GM23248 (cell line): ENCODE data around the gene ZNF575. TPM values are rescaled to one million over a fixed set of nuclear protein-coding genes. Genes with fewer than 3 reads are reported as not detected.

Source experiments
- DNase-seq: peaks from one replicate; pipeline ENCODE4 v3.0.0-alpha.2; 2015
- H2AFZ ChIP-seq: fragments of 200-600 bp; sonication (generic); 2 replicates; pipeline ENCODE4 v1.6.1; 2016; ENCODE audit warnings: antibody characterized with exemption
- H3F3A ChIP-seq: fragments of 200-600 bp; sonication (generic); 2 replicates; pipeline ENCODE4 v1.6.1; 2016; ENCODE audit warnings: mild to moderate bottlenecking, antibody characterized with exemption, mixed run types; ENCODE audit not compliant: insufficient read depth
- H3K27ac ChIP-seq: fragments of 200-600 bp; sonication (generic); 2 replicates; pipeline ENCODE4 v1.5.1; 2016; ENCODE audit warnings: mild to moderate bottlenecking
- H3K27me3 ChIP-seq: fragments of 200-600 bp; sonication (generic); replicated peaks from 2 replicates; pipeline ENCODE4 v1.6.1; 2016; ENCODE audit warnings: mild to moderate bottlenecking; ENCODE audit not compliant: insufficient read depth
- H3K36me3 ChIP-seq: fragments of 200-600 bp; sonication (generic); 2 replicates; pipeline ENCODE4 v1.6.1; 2016; ENCODE audit warnings: low read depth, mild to moderate bottlenecking
- H3K4me1 ChIP-seq: fragments of 200-600 bp; sonication (generic); 2 replicates; pipeline ENCODE4 v1.6.1; 2016; ENCODE audit warnings: mild to moderate bottlenecking; ENCODE audit not compliant: insufficient read depth
- H3K4me2 ChIP-seq: fragments of 200-600 bp; sonication (generic); one replicate; pipeline ENCODE4 v1.6.1; 2016; ENCODE audit warnings: mild to moderate bottlenecking; ENCODE audit not compliant: unreplicated experiment
- H3K4me3 ChIP-seq: fragments of 200-600 bp; sonication (generic); 2 replicates; pipeline ENCODE4 v1.5.1; 2016; ENCODE audit warnings: mild to moderate bottlenecking
- H3K79me2 ChIP-seq: fragments of 200-600 bp; sonication (generic); 2 replicates; pipeline ENCODE4 v1.6.1; 2016; ENCODE audit warnings: mild to moderate bottlenecking; ENCODE audit not compliant: insufficient read depth
- H3K9ac ChIP-seq: fragments of 200-600 bp; sonication (generic); 2 replicates; pipeline ENCODE4 v1.6.1; 2016; ENCODE audit warnings: mild to moderate bottlenecking
- H3K9me2 ChIP-seq: fragments of 200-600 bp; sonication (generic); 2 replicates; pipeline ENCODE4 v1.6.1; 2016; ENCODE audit warnings: mixed run types, mild to moderate bottlenecking, moderate library complexity; ENCODE audit not compliant: insufficient read depth
- H3K9me3 ChIP-seq: fragments of 200-600 bp; sonication (generic); one replicate; pipeline ENCODE4 v1.6.1; 2017; ENCODE audit warnings: low read depth
- H4K20me1 ChIP-seq: fragments of 200-600 bp; sonication (generic); 2 replicates; pipeline ENCODE4 v1.6.0; 2016; ENCODE audit not compliant: insufficient read depth
- EZH2 ChIP-seq: fragments of 200-600 bp; sonication (generic); IDR thresholded peaks from 2 replicates; pipeline ENCODE4 v1.6.1; 2018; ENCODE audit warnings: antibody characterized with exemption, mild to moderate bottlenecking; ENCODE audit not compliant: insufficient read depth, poor library complexity, severe bottlenecking
- EZH2phosphoT487 ChIP-seq: fragments of 200-600 bp; sonication (generic); IDR thresholded peaks from 2 replicates; pipeline ENCODE4 v1.6.1; 2018; ENCODE audit warnings: antibody characterized with exemption, moderate library complexity, mild to moderate bottlenecking, low read depth; ENCODE audit not compliant: insufficient read depth
- whole genome bisulfite sequencing, 2 experiments: methylation state at CpG; one replicate each; pipeline ENCODE4 v1.1.6; 2015 to 2017; ENCODE audit warnings: low lambda C conversion rate in 2 of 2, low coverage in 1 of 2; ENCODE audit errors: missing lambda C conversion rate in 2 of 2; 5-methylcytosine and 5-hydroxymethylcytosine counted together
- in situ Hi-C: fragments of 300-500 bp; cut with MboI; formaldehyde crosslinking; loops from 2 replicates; pipeline ENCODE4 v1.15.0; 2020
- polyA plus RNA-seq: library from polyadenylated mRNA; unstranded; fragments of >200 nt; fragmentation: Nextera tagmentation; extraction: Ambion mirVana; gene quantifications from 2 replicates; pipeline ENCODE4 v1.2.1, GENCODE V29; 2016
- total RNA-seq: library from RNA; depleted of rRNA; stranded (reverse); fragments of >200 nt; shearing (Covaris generic); gene quantifications from 2 replicates; pipeline ENCODE4 v1.2.3, GENCODE V29; 2014

The ZNF575 gene
- total and polyA plus RNA-seq, 2 experiments from 2014 or later = 0.22 to 3.1 TPM

DNA sequence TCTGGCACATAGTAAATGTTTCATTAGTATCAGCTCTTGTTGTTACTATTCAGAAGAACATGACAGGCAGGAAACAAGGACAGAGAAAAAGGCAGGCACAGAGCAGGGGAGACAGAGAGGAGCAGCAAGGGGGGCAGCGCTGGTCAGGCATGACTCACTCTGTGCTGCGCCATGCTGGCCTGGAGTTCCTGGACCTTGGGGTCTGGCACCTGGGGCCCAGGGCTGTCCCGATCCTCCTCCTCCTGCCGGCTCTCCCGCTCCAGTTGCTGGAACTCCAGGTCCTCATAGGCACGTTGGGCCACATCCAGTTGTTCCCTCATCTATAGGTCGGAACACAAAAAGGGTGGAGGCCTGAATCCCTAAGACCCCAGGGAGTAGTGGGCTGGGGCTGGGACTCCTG, 36.0 kb upstream of the ZNF575 start:
- Histone ChIP-seq H3K4me1 (no peaks in the 10 kb centered on the region), H3K79me2 (no peaks in the 10 kb centered on the region), H2AFZ (no peak overlapping the region), H3K9me3 (no peaks in the 10 kb centered on the region), H3K27ac (no peak overlapping the region), H3K4me2 (no peak overlapping the region), H3K4me3 (no peak overlapping the region), H3K27me3 (no peaks in the 10 kb centered on the region), H3K9me2 (no peaks in the 10 kb centered on the region), H3F3A (no peaks in the 10 kb centered on the region), H3K36me3 (no peaks in the 10 kb centered on the region), H3K9ac (no peak overlapping the region), H4K20me1 (no peaks in the 10 kb centered on the region)
- TF ChIP-seq EZH2 (no peak), EZH2phosphoT487 (no peak)
- 94 to 96% methylated on average over 6 to 7 of the region's 7 CpGs for WGBS, 2 experiments
- no peak for DNase-seq
- in situ Hi-C loops = no loop called here

DNA sequence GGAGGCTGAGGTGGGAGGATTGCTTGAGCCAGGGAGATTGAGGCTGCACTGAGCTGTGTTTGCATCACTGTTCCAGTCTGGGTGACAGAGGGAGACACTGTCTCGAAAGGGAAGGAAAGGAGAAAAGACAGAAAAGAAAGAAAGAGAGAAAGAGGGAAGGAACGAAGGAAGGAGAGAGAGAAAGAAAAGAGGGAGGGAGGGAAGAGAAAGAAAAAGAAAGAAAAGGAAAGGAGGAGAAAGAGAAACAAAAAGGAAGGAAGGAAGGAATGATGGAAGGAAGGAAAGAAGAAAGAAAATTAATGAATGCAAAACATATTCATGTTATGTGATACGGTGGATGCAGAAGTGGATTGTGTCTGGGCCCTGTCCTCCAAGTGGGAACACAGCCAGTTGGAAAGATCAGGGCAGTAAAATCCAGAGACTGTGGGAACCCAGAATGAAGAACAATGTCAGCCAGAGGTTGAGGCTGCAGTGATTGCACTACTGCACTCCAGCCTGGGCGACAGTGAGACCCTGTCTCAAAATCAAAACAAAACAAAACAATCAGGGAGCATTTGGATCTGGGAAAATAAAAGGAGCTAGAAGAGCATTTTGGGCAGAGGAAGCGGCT, 34.6 kb upstream of the ZNF575 start:
- Histone ChIP-seq H3K4me2 (no peak overlapping the region), H3K9me2 (no peaks in the 10 kb centered on the region), H3K27me3 (no peaks in the 10 kb centered on the region), H3K36me3 (no peaks in the 10 kb centered on the region), H3K79me2 (no peaks in the 10 kb centered on the region), H3F3A (no peaks in the 10 kb centered on the region), H3K9me3 (no peaks in the 10 kb centered on the region), H3K27ac (no peak overlapping the region), H4K20me1 (no peaks in the 10 kb centered on the region), H3K4me3 (no peak overlapping the region), H3K4me1 (no peaks in the 10 kb centered on the region), H3K9ac (no peak overlapping the region), H2AFZ (no peak overlapping the region)
- TF ChIP-seq EZH2phosphoT487 (no peak), EZH2 (no peak)
- in situ Hi-C loops = no loop called here
- WGBS, 2 experiments = 81 to 82% methylated on average over 5 of the region's 5 CpGs
- DNase-seq = no peak

DNA sequence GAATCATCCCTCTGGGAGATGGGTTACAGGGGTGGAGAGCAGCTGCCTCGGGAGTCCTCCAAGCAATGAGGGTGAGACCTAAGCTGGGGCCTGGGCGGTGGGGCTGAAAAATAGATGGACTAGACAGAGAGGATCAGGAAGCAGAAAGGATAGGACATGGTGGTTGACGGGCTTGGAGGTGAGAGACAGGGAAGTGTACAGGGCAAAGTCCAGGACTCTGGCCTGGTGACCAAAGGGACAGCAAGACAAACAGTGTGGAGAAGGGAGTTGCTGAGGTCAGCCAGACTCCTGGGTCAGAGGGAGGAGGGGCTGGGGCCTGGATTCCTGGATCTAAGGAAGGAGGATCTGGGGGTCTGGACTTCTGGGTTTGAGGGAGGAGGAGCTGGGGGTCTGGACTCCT, 33.9 kb upstream of the ZNF575 start:
- no peak overlapping the region for H3K4me3 ChIP-seq
- DNase-seq = no peak

DNA sequence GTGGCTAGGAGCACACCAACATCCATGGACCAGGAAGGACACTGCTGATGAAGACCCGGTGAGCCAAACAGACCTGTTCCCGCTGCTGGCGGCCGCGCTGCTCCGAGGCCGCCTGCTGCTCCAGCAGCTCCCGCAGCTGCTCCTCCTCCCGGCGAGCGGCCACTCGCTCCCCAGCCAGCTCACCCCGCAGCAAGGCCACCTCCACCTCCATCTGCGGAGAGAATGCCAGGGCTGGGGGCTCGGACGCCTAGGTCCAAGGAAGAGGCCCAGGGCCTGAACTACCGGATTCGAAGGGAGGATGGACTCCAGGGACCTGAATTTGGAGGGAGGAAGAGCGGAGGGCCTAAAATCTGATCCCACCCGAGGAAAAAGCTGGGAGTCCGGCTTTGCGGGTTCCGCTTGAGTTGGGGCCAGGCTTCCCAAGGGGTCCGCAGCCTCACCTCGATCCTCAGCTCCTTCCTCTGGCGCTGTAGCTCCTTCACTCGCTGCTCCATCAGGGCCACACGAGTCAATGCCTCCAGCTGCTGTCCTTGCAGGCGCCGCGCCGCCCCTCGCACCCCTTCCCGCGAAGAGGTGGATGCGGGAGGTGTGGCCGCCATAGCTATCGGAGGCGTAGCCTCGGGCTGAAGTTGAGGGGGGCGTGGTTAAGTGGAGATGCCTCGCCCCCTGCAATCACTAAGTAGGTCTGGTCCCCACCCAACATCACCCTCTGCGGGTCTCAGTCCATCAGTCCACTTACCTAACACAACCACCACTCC, 31.1 kb upstream of the ZNF575 start:
- no peak for DNase-seq
- Histone ChIP-seq H3K9me2 (no peaks in the 10 kb centered on the region), H3K27me3 (no peaks in the 10 kb centered on the region), H3K9me3 (no peaks in the 10 kb centered on the region), H3K27ac (no peak overlapping the region), H4K20me1 (no peaks in the 10 kb centered on the region), H3K4me2 (no peak overlapping the region), H3K9ac (no peak overlapping the region), H2AFZ (no peak overlapping the region), H3K36me3 (peaks cover 5% of the 10 kb centered on the region; the same call in 1 of the 2 replicates), H3K79me2 (no peaks in the 10 kb centered on the region), H3K4me3 (no peak overlapping the region), H3F3A (peaks cover 18% of the 10 kb centered on the region), H3K4me1 (no peaks in the 10 kb centered on the region)
- in situ Hi-C loops = no loop called here
- no peak for TF ChIP-seq EZH2phosphoT487
- TF ChIP-seq EZH2 = no peak
- 85 to 90% methylated on average over 32 to 43 of the region's 43 CpGs for WGBS, 2 experiments

More for the DNA sequence above, 33.9 kb upstream of the ZNF575 start:
- no peak overlapping the region for H3K4me2 ChIP-seq
- H3K36me3 ChIP-seq = no peaks in the 10 kb centered on the region
- H4K20me1 ChIP-seq = no peaks in the 10 kb centered on the region
- H3K27ac ChIP-seq = no peak overlapping the region
- no peaks in the 10 kb centered on the region for H3K27me3 ChIP-seq
- no peak overlapping the region for H3K9ac ChIP-seq
- H3K4me1 ChIP-seq = no peaks in the 10 kb centered on the region
- H3K9me3 ChIP-seq = no peaks in the 10 kb centered on the region
- H3F3A ChIP-seq = no peaks in the 10 kb centered on the region
- H3K9me2 ChIP-seq = no peaks in the 10 kb centered on the region
- 74 to 88% methylated on average over 3 of the region's 3 CpGs for WGBS, 2 experiments
- no peak for TF ChIP-seq EZH2
- no peak for TF ChIP-seq EZH2phosphoT487
- H2AFZ ChIP-seq = no peak overlapping the region
- no peaks in the 10 kb centered on the region for H3K79me2 ChIP-seq
- in situ Hi-C loops = no loop called here
